SKM-1 treated with dmso at 0.1 percent for 144 hours (cell line): ENCODE data around the gene MYL5.
"Not testable (repeated sequence)": the region's sequence is repeated elsewhere in the genome, so short reads cannot be mapped to it uniquely, and the experiment has no call there.

ENCODE experiments used
- DNase-seq: peaks from one replicate; lab custom pipeline; 2025; ENCODE audit not compliant: unreplicated experiment; lab: John Stamatoyannopoulos, UW

The MYL5 gene

DNA sequence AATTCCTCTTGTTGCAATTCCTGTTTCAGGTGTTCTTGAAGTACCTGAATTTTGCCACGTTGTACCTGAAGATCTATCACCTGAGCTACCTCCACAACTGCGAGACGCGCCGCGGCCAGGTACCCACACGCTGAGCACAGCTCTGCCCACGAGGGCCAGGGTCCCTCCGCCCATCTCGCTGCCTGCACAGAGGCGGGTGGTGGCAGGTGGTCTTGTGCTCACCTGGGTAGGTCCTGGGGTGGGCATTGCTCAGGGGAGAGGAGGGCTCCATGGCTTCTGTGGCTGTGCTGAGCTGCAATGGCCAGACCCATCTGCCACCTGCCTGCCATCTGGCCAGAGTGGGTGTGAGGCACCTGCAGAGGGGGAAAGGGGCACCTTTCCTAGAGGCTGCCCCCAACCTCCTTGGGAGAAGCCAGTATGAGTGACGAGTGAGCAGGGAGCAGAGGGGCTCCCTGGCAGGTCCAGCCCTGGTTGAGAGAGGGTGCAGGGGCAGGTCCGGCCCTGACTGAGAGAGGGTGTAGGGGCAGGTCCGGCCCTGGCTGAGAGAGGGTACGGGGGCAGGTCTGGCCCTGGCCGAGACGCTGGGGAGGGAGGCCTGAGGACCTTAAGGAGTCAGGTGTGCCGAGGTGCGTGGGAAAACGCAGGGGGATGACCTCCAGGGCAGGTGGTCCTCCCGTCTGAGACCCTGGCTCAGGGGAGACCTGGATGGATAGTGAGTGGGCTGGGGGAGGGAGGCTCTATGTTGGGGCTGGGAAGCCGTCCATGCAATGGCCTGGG is 38.3 kb upstream of the MYL5 start:
- no peak for DNase-seq

DNA sequence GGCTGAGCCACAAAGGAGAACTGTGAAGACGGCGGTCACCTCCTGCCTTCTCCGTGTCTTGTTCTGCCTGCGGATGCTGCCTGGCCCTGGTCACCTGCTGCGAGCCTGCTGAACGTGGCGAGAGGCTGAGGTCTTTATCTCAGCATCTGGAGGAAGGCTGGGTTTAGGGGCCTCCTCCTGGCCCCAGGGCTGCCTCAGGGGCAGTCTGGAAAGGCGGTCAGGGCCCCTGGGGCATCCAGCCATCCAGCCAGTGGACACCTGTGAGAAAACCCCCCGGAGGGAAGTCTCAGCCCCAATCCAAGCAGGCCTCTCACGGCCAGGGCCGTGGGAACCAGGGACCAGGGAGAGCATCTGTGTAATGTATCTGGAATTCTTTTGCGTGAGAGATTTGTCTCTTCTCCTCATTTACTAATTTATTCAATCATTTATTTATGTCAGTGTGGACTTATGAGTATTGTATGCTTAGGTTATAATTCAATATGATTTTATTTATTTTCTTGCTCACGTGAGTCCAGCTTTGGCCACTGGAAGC is 37.6 kb upstream of the MYL5 start:
- no peak for DNase-seq

DNA sequence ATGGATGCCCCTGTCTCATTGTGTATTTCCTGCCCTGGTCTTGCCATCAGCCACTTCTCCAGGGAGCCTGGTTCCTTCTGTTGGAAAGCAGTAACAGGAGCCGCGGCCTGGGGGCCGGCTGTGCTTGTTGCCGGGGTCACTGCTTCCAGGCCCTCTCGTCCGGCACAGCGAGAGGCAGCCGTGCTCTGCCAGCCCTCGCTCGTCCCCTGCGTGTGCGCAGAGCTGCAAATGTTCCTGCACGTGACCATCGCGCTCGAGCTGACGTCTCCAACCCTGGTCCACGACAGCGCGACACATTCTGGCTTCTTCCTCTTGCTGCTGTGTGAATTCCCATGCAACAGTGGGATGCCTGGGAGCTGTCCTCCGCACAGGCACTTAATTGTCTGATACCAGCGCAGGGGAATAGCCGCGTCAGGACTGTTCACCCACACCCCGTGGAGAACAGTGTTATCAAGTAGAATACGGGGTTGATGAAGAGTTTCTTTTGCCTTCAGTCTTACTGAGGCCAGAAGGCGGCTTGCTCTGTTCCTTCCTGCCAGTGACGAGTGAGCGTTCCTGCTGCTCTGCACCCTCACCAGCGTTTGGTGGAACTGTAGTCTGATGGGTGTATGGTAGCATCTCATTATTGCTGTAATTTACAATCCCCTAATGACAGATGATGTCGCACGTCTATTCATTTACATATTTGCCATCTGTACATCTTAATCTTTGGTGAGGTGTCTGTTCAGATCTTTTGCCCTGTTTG is 36.6 kb upstream of the MYL5 start:
- no peak for DNase-seq

DNA sequence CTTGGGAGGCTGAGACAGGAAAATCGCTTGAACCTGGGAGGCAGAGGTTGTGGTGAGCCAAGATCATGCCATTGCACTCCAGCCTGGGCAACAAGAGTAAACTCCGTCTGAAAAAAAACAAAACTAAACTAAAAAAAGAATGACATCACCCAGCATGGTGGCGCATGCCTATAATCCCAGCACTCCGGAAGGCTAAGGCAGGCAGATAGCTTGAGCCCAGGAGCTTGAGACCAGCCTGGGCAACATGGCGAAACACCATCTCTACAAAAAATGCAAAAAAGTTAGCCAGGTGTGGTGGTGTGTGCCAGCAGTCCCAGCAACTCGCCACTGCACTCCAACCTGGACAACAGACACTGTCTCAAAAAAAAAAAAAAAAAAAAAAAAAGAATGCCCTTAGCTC is 32.0 kb upstream of the MYL5 start:
- DNase-seq, result not testable (repeated sequence)

DNA sequence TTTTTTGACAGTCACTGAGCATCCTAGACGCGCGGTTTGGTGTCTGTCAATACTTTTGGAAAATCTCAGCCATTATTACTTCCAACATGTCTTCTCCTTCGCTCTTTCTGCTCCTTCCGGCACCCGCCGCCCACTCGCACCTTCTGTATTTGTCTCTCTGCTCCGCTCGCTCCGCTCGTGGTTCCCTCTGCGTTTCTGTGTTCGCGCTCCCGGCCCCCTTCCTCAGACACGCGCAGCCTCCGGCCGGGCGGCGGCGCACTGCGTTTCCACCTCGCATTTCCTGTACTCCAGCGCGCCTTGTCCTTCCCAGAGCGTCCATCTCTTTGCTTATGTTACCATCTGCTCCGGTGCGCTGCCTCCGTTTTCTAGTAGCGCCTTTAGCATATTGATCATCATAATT is 27.9 kb upstream of the MYL5 start:
- DNase-seq, result no peak

DNA sequence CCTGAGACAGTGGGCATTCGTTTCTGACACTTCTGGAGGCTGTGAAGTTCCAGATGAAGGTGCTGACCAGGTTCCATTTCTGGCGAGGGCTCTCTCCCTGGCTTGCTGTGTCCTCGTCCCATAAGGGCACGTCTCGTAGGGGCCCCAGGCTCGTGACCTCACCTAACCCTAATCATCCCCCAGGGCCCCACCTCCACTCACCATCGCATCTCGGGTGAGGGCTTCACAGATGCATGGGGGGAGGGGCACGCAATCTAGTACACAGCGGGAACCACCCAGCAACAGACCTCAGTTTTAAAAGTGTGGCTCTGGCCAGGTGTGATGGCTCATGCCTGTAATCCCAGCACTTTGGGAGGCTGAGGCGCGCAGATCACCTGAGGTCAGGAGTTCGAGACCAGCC is 26.9 kb upstream of the MYL5 start:
- no peak for DNase-seq

DNA sequence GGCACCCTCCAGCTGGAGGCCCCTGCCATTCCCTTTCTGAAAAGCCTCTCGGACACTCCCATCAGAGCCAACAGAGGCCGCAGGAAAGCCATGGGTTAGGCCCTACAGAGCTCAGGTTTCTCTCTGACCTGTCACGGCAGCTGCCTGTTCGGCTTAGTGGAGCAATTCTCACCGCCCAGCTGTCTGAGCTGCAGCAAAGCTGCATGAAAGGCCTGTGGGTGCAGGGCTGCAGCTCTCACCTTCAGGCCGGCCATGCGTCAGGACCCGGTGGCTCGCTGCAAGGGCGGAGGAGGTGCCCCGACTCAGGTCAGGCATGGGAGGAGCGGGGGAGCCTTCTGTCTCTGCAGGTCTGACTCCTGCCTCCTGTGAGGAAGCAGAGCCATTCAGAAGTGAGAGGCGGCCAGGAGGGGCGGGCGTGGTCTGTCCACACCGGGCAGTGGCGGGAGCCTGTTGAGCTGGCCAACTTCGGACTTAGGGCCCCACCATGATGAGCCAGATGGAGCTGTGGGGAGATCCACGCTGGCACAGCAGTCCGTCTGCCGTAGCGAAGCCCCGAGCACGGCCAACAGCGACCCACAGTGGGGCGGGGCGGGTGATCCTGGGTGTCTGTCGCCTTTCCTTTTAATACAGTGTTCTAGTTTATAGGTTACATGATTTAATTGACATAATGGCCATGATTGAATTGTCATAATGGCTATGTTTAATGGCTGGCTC is 25.6 kb upstream of the MYL5 start:
- no peak for DNase-seq

DNA sequence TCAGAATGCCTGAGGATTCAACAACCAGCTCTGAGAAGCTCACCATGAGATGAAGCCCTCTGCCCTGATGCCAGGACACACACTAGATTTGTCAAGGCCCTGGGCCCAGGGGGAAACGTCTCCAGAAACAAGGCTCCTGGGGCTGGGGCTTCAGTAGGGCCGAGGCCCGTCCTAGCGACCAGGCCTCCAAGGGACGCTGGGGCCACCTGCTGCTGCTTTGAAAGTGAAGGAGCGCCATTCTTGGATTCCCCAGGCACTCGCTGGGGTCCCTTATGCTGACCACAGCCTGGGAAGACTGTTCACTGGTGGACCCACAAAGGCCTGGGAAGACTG is 25.1 kb upstream of the MYL5 start:
- DNase-seq, result no peak

DNA sequence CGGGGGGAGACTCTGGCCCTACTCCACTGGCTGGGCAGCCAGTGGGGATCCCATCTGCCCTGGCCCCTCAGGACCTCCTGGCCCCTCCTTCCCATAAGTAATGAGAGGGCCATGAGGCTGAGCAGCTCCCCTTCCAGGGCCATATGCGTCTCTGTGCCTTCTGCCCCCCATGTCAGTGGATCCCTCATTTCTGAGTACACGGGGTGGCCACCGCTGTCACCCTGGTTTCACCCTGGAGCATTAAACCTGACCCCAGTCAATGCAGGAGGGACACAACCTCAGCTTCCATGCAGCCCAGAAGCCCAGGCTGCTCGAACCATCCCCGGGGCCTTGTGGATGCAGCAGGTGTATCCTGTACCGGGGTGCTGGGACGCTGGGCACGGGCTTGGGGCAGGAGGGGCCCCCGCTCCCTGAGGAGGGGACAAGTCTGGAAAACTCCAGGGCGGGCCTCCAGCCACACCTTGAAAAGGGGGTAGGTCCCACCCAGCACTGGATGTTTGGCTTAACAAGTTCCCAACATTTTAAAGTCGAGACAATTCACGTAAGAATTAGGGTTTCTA is 24.5 kb upstream of the MYL5 start:
- no peak for DNase-seq

DNA sequence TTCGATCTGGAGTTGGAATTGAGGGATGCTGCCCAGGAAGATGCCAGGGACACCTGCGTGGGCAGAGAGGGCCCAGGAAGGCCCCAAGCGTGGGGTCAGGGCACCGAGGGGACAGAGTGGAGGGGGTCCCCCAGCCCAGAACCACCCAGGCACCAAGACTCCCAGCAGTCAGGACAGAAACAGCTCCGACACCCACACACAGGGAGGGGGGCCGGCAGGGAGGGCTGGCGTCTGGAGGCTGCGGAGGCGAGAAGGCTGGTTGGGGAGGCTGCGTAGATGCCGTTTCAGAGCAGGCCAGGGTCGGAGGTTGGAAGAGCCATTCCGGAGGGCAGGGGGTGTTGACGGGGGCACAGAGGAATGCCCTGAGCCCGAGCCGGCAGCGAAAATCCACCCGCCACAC is 23.9 kb upstream of the MYL5 start:
- DNase-seq, result no peak

DNA sequence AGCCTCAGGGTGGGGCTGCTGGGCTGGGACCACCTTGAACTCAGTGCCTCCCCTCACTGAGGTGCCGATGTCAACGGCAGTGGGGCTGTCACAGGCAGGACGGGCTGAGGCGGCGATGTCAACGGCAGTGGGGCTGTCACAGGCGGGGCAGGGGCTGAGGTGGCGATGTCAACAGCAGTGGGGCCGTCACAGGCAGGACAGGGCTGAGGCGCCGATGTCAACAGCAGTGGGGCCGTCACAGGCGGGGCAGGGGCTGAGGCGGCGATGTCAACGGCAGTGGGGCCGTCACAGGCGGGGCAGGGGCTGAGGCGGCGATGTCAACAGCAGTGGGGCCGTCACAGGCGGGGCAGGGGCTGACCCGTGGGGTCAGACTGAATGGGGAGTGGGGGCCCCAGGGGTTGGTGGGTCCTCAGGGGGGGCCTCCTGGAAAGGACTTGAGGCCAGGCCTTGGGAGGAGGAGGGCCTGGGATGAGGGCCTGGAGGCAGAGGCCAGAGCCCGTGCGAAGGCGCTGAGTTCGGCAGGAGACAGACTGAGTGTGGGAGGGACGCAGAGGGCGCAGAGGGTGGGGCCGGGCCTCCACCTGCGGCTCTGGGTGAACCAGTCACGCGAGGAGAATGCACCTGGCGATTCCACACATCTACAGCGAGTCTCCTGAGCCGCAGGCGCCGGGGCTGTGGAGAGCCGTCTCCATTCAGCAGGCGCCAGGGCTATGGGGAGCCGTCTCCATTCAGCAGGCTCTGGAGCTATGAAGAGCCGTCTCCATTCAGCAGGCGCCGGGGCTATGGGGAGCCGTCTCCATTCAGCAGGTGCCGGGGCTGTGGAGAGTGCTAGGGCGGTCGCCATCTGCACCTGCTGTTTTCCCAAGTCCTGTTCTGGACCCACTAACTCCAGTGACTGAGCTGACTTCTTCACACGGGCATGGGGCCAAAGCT is 23.1 kb upstream of the MYL5 start:
- no peak for DNase-seq

DNA sequence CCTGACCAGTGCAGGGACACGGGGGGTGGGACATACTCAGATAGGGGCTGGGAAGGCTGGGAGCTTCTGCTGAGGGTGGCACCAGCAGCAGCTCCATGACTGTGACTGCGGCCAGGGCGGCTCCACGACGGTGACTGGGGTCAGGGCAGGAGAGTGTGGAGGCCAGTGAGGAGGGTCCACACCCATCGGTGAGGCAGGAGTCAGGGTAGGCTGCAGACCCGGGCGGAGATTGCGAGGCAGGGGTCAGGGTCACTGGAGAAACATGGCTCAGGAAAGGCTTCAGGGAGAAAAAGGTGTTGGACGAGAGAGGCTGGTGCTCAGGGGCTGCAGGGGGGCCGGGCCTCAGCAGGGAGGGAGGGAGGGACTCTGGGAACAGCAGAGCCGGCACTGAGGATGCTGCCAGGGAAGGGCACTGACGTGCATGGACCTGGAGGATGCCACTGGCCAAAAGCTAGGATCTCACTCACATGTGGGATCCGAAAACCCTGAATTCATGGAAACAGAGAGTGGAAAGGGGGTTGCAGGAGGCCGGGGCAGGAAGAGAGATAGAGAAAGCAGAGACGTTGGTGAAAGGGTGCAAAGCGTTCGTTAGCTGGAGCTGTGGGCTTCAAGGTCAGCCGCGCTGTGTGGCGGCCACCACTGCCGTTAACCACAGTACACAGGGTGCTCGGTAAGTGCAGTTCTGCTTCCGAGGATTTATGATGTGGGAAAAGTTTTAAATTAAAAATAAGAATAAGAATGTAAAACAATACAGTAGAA is 22.3 kb upstream of the MYL5 start:
- DNase-seq, result no peak

DNA sequence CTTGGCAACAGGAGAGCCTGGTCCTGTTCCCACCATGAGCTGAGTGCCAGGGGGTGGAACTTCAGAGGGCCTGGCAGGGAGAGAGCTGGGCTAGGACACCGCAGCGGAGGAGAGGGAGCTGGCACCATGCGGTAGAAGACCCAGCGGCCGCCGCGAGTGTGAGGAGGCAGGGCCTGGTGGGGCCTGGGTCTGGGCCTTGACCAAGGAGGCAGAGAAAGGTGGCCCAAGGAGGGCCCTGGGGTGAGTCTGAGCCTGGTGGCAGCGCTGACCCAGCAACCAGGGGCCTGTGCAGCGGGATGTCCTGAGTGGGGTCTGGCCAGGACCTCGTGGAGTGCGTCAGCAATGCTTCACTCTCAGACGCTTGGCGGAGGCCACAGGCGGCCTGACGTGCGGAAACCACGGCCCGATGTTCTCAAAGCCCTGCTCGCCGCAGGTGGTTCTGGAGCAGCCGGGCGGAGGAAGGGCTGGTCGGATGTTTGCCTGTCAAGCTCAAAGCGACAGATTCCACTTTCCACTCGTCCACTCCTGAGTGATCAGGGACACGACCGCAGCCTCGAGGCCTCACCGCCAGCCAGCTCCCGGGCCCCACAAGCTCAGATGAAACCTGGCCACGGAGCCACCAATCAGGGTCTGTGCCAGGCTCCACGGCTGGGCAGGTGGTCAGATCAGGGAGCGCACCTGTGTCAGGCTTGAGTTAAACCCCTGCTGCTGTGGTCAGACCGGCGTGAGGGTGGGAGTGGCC is 21.1 kb upstream of the MYL5 start:
- no peak for DNase-seq

DNA sequence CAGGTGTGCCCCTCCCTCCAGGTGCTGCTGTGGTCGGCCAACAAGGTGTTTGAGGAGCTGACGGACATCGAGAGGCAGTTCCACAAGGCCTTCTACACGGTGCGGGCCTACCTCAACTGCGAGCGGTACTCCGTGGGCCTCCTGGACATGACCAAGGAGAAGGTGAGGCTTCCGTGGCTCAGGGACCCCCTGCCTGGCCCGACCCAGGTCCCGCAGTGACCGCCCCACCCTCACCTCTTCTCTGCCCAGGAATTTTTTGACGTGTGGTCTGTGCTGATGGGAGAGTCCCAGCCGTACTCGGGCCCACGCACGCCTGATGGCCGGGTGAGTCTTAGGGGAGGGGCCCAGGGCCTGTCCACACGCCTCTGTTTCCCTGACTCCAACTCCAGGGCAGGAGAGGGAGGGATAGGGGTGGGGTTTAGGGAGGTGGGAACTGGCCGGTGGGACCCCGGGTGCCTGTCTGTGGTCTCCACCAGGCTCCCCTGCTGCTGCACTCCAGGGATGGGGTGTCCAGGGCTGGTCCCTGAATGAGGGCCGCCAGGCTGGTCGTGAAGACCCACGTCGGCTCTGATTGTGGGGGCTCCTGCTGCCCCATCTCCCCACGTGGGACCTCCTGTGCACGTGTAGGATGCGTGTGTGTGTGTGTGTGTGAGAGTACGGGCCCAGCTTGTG is 20.4 kb upstream of the MYL5 start:
- no peak for DNase-seq

DNA sequence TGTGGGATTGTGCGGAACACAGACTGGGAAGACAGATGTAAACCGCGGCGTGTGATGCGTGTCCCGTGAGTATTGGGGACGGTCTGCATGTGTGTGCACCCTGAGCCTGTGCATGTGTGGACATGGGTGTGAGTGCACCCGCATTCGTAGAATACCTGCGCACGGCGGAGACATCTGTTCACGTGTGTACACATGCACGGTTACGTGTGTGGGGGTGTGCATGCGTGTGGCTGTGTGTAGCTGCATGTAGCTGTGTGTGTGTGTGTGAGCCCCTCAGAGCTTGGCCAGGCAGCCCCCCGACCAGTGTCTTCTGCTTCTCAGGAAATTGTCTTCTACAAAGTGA is 19.9 kb upstream of the MYL5 start:
- DNase-seq, result no peak

DNA sequence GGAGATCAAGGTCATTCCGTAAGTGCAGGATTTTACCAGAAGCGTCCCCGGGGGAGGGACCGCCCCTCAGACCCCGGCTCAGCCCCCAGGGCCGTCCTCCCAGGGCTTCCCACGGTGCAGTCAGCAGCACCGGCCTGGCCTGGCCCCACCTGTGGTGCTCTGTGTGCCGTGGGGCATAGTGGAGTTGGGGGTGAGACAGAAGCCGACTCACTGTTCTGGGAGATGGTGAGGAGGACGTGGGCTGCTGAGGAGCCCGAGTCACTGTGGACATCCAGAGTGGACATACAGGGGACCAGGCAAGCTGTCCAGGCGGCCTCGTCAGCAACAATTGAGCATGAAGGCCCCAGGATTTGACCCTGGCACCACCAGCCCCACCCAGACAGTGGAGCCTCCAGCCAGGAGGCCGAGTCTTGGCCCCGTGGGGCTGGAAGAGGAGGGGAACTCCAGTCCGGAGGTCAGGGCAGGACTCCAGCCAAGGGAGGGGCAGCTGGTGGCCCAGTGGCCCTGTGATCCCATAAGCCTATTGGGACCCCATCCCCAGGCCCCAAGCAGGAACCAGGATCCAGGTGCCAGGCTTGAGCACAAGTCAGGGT is 19.4 kb upstream of the MYL5 start:
- DNase-seq, result no peak

DNA sequence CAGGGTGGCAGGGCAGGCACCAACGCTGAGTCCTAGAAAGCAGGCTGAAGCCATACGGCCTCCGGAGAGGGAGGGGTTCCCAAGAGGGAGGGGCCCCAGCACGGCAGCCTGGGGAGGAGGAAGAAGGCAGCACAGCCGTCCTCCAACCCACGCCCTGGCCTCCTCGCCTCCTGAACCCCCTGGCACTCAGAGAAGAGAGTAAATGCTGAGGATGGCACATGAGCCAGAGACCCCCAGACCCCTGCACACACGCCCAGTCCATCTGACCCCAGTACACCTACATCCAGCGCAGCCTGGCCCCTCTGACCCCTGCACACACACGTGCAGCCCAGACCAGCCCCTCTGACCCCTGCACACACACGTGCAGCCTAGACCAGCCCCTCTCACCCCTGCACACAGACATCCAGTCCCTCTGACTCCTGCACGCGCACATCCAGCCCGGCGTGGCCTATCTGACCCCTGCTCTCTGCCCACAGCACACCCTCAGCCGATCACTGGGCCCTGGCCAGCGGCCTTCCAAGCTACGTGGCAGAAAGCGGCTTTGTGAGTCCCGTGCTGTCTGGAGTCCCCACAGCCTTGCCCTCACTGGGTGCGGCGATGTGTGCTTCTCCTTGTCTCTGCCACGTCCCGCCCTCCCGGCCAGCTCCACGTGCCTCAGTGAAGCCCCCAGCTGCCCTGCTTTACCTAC is 18.7 kb upstream of the MYL5 start:
- DNase-seq, result no peak
